Left renal pelvis (tissue), 4 donors: ENCODE results near the gene PACRG. TPM values are rescaled to one million over a fixed set of nuclear protein-coding genes. Genes with fewer than 3 reads are reported as not detected.

ENCODE experiments used
- DNase-seq, 4 donors: peaks; one replicate each; pipeline ENCODE4 v3.0.0-alpha.2; 2013; ENCODE audit warnings: low read depth in 4 of 4, low spot score in 3 of 4
- polyA plus RNA-seq, 4 donors: library from polyadenylated mRNA; unstranded; fragments of 120-200 nt; gene quantifications; one replicate each; pipeline ENCODE4 v1.2.1, GENCODE V29; 2013; ENCODE audit not compliant: insufficient read length in 4 of 4

The PACRG gene
- polyA plus RNA-seq, 4 donors = 5.3 to 22.3 (median 14.2) TPM

DNA sequence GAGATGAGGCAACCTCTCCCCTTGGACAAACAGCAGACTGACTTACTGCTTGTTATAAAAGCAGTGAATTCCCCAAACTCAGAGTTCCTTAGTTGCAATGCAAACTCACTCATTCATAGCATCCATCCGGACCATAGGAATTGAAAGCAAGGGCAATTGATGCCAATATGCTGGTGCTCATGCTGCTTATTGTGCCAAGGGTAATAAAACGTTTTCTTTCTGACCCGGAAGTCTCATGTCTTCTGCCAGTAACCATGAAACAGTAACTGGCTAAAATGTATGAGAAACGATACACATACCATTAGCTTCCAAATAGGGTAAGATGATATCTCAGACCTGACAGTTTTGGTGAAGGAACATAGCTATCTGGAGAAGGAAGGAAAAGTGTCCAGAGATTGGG lies 18.3 kb upstream of the PACRG start:
- DNase-seq = no peak

- DNase-seq = no peak
Measured at GRCh38 chr6:162710419-162710818, 17.4 kb upstream of the PACRG start.

- no peak for DNase-seq
Measured at GRCh38 chr6:162710936-162711335, 16.8 kb upstream of the PACRG start.

DNA sequence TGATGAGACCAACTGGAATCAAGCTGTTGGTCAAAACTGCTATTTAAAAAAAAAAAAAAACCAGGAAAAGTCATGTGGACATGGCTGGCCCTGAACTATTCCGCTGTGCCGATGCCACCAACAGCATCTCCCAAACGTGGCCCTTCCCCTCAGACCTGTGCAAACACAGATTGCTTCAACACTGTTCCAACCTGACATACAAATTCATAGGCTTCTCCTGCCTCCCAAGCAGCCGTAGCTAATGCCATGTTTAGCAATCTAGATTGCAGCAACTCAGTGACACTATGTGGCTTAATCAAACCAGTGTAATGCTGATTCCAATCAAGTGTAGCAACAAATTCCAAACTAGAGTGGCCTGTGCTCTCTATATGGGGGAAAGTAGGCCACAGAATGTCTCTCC lies 16.4 kb upstream of the PACRG start:
- no peak for DNase-seq

DNA sequence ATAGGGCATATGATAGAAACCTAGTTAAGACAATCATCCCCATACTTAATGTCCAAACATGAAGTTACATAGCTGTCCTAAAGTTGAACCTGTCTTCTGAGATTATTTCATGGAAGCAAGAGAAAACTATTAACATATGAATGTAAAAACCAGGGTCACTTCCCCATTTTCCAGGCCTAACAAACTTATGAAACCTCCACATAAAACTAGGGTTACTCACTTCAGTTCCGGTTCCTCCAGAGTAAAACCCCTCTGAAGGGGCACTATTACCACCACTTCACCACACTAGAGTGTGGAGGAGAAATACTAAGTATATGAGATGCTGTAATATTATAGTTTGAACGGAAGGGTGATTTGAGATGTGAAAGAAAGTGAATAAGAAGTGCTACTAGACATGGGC lies 15.1 kb upstream of the PACRG start:
- DNase-seq = no peak

DNA sequence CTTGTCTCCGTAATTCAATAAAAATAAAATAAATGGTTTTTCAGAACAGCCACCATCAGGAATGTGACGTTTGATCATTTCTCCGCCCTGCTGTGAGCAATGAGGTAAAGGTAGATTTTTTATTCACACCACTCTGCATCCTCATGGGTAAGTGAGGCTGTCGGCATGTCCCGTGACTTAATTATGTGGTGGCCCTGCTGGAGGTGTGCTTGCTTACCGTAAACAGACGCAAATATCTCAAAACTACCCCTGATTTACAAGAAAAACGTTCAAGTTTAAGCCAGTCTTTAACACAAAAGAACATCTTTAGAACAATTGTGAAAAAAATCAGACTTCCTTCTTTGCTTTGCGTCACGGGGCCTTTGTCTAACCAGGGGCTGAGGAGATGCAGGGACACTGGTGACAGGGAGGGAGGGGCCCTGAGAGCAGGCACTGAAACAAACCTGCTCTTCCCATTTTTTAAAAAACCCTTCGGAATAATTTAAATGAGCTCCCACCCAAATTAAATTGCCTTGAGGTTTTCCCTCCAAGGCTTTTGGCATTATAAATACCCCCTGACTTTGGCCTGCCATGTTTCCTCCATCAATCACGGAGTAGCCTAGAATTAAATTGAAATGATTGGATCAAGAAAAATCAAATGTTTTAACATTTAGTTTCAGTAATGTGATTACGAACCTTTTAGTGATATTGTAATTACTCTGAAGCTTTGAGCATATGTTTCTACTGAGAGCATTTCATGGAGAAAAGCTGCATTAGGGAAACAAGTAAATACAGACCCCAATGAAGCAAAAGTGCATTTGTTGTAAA lies 13.6 kb upstream of the PACRG start:
- no peak for DNase-seq

DNA sequence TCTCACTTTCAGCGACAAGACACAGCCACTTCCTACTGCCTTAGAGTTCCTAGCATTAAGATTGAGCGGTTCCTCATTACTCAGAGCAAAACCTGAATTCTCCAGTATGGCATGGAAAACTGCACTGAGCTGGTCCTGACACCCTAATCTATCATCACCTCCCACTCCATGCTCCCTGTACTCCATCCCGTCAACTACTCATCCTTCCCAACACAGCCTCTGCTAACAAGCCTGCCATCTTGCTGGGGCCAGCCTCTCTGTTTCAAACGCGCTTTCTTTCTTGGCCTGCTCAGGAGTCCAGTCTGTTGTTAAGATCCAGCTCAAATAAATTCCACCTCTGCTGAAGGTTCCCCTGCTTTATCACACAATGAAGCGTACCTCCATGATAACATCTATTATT lies 12.2 kb upstream of the PACRG start:
- no peak for DNase-seq

DNA sequence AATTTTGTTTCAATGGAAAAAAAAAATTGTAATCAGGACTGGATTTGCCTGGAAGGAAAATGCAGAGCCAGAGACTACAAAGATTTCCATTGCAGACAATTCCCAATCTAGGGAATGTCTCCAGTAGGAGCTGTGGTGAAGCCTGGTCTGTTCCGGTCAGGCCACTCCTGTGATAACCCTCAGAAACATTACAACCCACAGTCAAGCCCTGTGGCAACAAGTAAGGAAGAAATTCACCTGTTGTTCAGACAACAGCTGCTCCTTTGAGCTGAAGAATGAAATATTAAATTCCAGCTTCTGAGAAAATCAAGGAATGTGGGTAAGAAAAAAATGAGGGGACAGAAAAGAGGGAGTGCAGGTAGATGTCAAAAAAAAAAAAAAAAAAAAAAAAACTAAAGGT lies 8.2 kb upstream of the PACRG start:
- no peak for DNase-seq

DNA sequence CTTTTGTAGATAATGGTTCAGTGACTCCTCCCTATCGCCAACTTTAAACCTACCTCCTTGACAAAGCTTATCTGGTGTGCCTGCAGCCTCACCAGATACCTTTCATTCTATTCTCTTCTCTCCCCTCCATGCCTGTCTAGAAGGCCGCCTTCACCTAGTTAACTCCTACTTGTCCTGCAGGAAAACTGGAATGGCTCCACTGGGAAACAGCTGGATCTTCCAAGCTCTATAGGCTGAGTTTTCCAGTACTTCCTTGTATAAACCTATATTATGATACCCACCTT lies 6.4 kb upstream of the PACRG start:
- no peak for DNase-seq

DNA sequence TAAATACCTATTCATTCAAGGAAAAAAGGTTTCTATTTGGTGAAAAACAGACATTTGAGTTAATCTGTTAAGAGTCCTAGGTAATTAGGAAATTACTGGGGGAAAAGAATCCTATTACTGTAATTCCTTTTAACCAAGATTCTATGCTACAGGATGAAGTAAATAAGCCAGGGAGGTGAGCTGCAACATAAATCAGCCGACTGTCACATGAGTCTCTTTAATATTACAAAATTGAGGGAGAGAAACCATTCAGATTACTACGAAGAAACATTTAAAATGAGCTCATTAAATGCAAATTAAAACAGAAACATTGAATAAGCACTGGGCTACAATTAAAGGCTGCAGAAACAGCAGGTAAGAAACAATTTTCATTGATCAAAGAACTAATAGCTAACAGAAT lies 5.5 kb upstream of the PACRG start:
- DNase-seq = no peak

- no peak for DNase-seq
Measured at GRCh38 chr6:162722633-162723032, 5.1 kb upstream of the PACRG start.

DNA sequence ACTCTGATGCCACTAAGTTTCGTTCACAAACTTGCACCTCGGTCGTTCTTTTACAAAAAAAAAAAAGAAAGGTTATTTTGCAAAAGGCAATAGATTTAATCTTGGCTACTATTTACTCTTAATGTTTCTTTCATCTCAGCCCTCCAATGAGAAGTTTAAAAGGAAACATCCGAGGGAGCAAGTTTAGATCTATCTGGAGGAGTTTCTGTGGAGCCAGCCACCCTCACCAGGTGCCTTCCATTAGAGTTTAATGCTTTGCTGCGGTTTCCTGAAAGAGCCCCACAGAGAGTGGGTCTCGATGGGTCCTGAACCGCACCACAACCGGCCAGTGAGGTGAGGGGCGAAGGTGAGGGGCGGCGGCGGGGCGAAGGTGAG lies 840 bp upstream of the PACRG start:
- peak in 1 of 4 donors; percentile 10 for DNase-seq

GRCh38 chr6:162728197-162728596 lies 423 bp downstream of the PACRG start:
- DNase-seq = peak in 1 of 4 donors; percentile 18

- DNase-seq = no peak
Measured at GRCh38 chr6:162728706-162729105, 932 bp downstream of the PACRG start.

DNA sequence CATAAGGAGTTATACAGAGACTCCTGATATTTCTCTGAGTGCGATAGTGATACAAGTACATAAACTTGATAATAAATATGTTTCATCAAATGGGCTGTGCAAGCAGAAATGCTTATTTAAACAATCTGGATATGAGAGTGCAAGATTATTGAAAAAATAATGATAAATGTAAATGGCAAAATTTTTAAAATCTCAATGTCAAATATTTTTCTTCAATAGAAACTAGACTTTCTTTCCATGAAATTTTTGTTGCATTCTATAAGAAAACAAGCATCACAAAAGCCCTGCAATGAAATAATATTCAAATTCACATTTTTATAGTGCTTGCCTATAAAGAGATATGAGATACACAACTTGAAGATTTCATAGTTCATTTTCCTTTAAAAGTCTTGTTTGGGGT lies 2.7 kb downstream of the PACRG start:
- no peak for DNase-seq

DNA sequence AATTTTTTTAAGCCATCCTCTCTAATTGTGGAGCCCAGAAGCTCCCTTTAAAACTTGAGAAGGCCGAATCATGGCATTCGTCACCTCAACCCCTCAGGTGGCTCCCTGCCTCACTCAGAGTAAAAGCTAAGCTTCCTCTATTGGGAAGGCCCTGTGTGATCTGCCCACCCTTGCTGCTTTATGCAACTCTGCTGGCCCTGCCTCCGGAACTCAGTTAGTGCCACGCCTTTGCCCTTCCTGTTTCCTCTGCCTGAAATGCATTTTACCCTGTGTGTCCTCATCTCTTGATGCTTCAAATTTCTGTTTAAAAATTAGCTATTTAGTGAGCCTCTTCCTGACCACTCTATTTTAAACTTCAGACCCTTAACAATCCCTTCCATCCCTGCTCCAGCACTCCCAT lies 5.7 kb downstream of the PACRG start:
- no peak for DNase-seq

DNA sequence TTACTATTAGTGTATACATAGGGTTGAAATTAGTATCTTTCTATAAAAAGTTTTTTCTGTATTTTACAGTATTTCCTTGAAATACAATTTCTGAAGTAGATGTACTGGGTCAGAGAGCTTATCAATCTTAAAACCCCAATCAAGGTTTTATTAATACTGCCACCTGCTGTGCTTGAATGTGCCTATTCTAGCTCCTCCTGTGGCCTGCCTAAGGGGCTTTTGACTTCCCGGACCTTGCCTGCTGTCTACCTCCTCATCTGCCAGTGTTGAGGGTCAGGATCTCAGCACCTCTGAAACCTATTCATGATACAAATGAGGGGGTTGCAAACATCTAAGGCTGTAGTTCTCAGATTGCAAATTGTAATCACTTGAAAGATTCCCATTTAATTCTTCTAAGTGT lies 9.2 kb downstream of the PACRG start:
- no peak for DNase-seq

DNA sequence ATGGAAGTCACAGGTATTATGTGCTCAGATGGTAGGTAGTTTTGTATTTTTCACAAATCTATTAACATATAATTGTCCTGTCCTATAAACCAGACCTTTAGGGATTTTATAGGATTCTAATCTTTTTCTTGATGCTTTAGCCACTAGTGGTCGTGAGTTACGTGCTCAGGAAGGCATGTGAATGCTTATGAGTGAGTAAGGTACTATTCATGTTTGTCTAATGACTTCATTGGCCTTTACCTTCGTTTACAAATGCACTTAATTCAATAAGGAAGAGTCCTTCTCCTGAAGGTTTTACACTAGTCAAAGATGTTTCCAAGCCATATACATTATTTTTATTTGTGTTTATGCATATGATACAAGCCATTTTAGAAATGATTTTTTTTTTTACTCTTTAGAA lies 23.0 kb downstream of the PACRG start:
- no peak for DNase-seq

DNA sequence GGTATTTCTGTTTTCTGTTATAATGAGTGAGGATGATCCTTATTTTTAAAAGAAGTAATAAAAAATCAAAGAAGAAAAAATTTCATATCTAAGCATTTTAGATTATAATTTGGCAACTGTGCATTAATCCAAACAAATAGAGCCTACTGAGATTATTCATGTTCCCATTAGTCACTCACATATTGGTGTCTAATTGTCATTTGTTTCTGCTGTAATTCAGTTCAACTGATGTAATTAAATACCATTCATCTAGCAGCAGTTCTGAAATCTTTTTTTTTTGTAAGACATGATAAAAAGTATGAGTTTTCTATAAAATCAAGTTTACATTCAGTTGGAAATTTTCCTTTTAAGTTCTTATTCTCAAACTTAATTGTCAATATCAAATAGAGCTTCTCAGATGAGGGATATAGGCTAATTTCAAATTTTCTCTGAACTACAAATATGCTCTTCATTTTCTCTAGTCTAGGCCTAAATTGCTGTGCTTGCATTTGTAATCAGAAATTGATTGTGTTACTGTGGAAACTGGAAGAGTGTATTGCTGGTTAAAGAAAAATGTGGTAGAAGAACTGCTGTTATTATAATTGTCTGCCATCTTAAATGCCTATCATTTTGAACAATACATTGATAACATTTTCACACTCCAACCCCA lies 23.6 kb downstream of the PACRG start:
- no peak for DNase-seq

DNA sequence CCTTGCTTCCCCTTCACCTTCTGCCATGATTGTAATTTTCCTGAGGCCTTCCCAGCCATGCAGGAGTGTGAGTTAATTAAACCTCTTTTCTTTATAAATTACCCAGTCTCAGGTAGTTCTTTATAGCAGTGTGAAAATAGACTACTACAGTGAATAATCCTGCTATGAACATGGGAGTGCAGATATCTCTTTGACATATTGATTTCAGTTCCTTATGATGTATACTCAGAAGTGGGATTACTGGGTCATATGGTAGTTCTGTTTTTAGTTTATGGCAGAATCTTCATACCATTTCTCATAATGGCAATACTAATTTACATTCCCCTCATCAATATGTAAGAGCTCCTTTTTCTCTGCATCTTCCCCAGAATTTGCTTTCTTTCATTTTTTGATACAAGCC lies 26.0 kb downstream of the PACRG start:
- DNase-seq = no peak

DNA sequence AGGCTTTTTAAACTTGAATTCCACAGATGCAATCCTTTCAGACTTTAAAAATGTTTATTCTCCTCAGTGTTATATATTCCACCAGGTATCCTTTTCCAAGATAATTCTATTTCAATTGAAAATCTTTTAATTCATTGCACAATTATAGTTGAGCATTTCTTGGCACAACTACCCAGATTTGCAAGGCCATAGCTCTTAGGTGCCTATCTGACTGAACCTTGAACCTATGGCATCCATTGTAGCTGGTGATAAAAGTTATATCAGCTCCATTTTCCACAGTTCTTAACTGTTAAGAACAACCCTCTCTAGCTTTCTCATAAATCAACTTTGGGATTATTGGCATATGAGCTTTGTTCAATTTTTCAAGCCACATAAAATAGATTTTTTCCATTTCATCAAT lies 42.4 kb downstream of the PACRG start:
- DNase-seq = no peak

- no peak for DNase-seq
Measured at GRCh38 chr6:162770955-162771354, 43.2 kb downstream of the PACRG start.

GRCh38 chr6:162772466-162772865 lies 44.7 kb downstream of the PACRG start:
- no peak for DNase-seq
